HG03469 (cell line): ENCODE measurements around the gene UGT1A10.
"Not testable (repeated sequence)": the region's sequence is repeated elsewhere in the genome, so short reads cannot be mapped to it uniquely, and the experiment has no call there.

Experiments used
- ATAC-seq: cut with Tn5 transposase; IDR thresholded peaks from one replicate; pipeline ENCODE4 v1.9.1; 2021; ENCODE audit warnings: mild to moderate bottlenecking, moderate library complexity, moderate number of reproducible peaks; ENCODE audit not compliant: unreplicated experiment

Gene UGT1A10

DNA sequence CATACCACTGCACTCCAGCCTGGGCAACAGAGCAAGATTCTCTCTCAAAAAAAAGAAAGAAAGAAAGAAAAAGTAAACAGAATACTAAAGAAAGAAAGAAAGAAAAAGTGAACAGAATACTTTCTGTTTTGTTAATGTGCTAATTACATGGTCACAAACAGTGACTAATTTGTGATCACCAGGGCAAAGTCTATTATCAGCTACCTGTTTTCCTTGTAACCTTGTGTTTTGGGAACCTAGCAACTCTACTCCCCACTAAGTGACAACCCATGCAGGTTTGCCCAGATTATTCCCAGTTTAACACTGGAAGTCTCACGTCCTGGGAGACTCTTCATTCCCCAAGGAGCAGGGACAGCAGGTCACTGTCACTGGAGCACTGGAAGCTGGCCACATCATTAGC is 18.8 kb downstream of the UGT1A10 start:
- no peak for ATAC-seq

DNA sequence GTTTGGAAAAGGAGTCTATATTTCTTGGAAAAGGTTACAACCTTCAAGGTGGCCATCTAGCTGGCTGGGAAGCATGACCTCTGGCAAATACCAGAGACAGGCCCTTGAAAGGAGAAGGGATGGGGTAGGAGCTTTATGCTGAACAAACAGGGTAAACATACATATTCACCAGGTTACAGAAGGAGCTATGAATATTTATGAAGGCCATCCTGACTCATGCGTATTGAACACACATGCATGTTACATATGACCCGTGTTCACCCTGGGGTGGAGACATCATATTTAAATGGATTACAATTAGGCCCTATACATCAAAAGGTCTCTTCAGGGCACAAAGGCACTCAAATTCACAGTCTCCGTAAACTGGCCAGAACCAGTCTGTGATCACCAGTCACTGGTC is 19.7 kb downstream of the UGT1A10 start:
- ATAC-seq: not testable (repeated sequence)

GRCh38 chr2:233656443-233656842 is 20.2 kb downstream of the UGT1A10 start:
- no peak for ATAC-seq

- no peak for ATAC-seq
Measured at GRCh38 chr2:233658610-233659009, 22.4 kb downstream of the UGT1A10 start.

DNA sequence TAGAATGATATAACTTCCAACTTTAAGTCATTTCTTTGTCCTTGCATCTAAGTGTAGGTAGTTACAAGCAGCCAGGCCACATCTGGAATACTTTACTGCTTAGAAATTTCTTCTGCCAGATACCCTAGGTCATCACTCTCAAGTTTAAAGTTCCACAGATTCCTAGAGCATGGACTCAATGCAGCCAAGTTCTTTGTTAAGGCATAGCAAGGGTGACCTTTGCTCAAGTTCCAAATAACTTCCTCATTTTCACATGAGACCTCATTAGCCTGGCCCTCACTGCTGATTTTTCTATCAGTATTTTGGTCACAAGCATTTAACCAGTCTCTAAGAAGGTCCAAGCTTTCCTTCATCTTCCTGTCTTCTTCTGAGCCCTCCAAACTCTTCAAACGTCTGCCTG is 27.7 kb downstream of the UGT1A10 start:
- no peak for ATAC-seq

GRCh38 chr2:233668605-233669260 is 32.5 kb downstream of the UGT1A10 start:
- no peak for ATAC-seq

DNA sequence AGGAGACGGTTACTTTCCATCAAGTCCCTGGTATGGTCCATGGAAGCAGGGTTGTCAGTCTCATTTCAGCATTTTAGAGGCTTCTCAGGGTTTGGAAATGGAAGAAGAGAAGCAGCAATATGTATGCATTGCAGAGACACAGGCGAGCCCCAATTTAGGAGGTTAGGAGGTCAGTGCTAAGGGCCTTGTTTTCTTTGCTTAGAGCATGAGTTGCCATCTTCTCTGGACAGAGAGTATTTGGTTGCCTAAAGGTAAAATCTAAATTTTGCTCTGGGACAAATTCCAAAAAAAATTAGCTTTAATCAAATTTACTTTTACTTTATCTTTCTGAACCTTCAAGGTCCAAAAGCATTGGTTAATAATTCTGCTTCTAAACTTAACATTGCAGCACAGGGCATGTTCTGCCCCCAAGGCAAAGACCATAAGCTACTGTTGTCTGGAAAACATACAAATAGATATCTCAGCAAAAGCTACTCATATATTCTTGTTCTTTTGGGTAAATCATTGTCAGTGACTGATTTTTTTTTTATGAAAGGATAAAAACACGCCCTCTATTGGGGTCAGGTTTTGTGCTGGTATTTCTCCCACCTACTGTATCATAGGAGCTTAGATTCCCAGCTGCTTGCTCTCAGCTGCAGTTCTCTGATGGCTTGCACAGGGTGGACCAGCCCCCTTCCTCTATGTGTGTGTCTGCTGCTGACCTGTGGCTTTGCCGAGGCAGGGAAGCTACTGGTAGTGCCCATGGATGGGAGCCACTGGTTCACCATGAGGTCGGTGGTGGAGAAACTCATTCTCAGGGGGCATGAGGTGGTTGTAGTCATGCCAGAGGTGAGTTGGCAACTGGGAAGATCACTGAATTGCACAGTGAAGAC is 35.3 kb downstream of the UGT1A10 start, which contains the start of gene UGT1A9:
Gene UGT1A9, plus strand, starts transcription at position 609 of the 872 bp plus-strand sequence. Its CDS starts 37 bp downstream, at position 646.
- no peak for ATAC-seq

DNA sequence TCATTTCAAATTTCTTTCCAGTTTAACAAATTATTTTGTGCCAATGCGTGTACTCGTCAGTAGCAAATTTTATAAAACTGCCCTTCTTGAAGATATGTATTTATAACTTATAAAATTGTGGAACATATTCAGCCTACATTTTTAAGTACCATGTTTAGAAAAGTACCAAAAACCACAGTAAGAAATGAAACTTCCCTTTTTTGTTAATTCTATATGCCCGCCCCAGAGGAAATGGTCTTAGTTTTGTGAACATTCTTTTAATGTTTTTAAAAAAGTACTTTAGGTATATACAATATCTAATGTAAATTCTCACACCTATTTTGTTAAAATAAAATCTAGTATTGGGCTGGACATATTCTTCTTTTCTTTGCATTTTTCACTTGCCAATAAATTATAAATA is 36.6 kb downstream of the UGT1A10 start:
- ATAC-seq: no peak

DNA sequence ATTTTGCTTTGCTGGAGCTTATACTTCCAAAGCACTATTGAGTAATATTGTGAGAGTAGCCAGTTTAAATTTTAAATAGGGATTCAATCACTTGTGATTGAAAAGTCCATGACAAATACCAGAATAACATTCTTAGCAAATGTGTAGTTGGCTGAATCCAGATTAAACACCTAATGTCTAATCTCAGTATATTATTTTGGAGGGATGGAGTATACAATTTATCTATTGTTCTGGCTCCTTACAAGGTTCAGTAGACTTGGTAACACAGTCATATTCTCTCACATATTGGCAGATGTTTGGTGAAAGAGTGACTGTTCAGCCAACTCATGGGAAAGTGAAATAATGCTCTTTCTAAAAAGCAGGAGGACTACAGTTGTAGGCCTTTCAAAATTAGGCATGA is 37.6 kb downstream of the UGT1A10 start:
- ATAC-seq: no peak

- no peak for ATAC-seq
Measured at GRCh38 chr2:233674314-233674713, 38.1 kb downstream of the UGT1A10 start.

GRCh38 chr2:233674995-233675394 is 38.7 kb downstream of the UGT1A10 start:
- no peak for ATAC-seq

GRCh38 chr2:233676046-233676445 is 39.8 kb downstream of the UGT1A10 start:
- ATAC-seq: no peak

DNA sequence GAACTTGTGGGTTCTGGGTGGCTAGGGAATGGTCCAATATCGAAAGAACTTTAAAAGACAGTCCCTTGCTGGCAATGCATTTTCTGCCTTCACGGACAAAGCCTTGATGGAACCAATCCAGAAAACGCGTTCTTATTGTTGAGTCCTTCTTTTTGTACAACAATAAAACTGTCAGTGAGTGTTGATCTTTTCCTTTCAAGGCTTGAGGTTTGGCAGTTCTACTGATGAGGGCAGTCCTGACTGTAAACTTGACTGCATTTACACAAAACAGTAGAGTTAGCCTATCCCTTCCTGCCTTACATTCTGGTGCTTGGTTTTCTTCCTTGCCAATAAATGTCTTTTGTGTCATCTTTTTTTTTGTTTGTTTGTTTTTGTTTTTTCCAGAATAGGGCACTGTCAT is 42.9 kb downstream of the UGT1A10 start:
- ATAC-seq: no peak

DNA sequence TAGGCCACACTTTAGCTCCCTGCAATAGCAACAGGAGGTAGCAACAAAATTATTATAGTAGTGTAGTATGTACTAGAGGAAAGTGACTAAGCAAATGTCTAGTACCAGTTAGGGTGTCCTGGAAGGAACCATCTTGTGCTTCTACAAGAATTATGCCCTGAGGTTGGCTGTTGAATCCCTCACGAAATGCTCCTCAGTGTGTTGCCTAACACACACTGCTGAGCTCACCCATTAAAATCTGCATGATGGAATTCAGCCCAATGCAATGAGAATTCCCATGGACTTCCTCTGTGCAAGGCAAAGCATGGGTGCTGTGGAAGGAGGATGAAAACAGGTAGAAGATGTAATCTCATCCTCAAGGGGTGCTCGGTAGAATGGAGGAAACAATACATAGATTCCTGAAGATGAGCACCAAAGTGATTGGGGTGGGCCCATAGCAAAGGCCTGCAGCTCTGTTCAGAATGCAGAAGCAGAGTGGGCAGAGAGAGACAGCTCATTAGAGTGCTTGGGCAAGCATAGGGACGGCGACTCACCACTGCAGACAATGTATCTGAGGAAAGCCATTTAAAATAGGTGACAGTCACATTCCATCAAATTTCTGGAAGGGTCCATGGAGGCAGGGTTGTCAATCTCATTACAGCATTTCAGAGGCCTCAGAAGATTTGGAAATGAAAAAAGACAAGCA is 44.3 kb downstream of the UGT1A10 start:
- ATAC-seq: no peak

DNA sequence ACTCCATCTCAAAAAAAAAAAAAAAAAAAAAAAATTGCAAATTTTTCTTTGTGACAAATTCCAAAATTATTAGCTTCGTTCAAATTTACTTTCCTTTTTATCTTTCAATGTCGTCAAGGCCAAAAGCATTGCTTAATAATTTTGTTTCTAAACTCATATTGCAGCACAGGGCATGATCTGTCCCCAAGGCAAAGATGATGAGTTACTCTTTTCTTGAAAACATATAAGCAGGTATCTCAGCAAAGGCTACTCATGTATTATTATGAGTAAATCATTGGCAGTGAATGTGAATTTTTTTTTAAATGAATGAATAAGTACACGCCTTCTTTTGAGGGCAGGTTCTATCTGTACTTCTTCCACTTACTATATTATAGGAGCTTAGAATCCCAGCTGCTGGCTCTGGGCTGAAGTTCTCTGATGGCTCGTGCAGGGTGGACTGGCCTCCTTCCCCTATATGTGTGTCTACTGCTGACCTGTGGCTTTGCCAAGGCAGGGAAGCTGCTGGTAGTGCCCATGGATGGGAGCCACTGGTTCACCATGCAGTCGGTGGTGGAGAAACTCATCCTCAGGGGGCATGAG is 45.4 kb downstream of the UGT1A10 start, which contains the start of gene UGT1A7:
Gene UGT1A7, plus strand, starts transcription at position 381 of the 579 bp plus-strand sequence. Its CDS starts 37 bp downstream, at position 418.
- no peak for ATAC-seq

DNA sequence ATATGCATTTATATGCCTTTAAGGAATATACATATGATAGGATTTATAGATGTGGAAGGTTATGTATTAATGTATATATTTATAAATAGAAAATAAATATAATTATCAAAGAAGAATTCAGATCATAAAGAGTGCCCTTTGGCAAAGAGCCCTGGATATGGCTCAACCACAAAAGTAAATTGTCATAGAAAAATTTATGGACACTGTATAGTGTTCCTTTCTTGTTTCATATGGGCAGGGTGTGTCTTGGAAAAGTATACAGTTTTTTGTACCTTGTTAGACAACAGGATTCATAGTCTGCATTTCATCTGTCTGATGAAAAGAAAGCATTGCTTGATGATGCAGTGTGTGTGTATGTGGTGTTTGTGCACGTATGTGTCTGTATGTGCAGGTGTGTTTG is 48.4 kb downstream of the UGT1A10 start:
- ATAC-seq: no peak

- no peak for ATAC-seq
Measured at GRCh38 chr2:233686928-233687327, 50.7 kb downstream of the UGT1A10 start.

- no peak for ATAC-seq
Measured at GRCh38 chr2:233688341-233688740, 52.1 kb downstream of the UGT1A10 start.

DNA sequence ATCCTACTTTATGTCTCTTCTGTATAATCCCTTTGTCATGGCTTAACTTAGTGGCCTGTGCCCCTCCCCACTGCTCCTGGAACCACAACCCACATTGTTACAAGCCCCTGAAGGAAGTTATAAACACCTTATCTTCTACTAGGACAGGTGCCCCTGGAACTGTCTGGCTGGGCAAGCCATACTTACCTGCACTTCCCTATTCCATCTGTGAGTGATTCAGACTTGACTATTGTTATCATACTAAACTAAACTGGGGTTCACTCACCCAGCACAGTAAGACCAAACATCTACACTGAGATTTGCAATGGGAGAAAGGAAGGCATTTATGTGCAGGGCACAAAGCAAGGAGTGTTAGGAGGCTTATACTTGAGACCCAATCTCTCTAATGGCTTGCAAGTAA is 52.8 kb downstream of the UGT1A10 start:
- ATAC-seq: no peak

- no peak for ATAC-seq
Measured at GRCh38 chr2:233689501-233689900, 53.3 kb downstream of the UGT1A10 start.

GRCh38 chr2:233690444-233690843 is 54.2 kb downstream of the UGT1A10 start:
- ATAC-seq: no peak
